HEK293 (cell line): ENCODE measurements around the gene C17orf50.

Experiments used
- ZNF560 ChIP-seq: fragments of 450-650 bp; formaldehyde crosslinking; IDR thresholded peaks from 2 replicates; pipeline ENCODE4 v1.5.1; 2017; ENCODE audit warnings: missing biosample characterization, missing genetic modification characterization, borderline replicate concordance
- ZNF768 ChIP-seq: fragments of 450-650 bp; formaldehyde crosslinking; IDR thresholded peaks from 2 replicates; pipeline ENCODE4 v1.5.1; 2018; ENCODE audit warnings: missing biosample characterization, mild to moderate bottlenecking, missing genetic modification characterization
- TF ChIP-seq, protein P1 (sequence below): fragments of 450-650 bp; formaldehyde crosslinking; IDR thresholded peaks from 2 replicates; pipeline ENCODE4 v1.5.1; 2017; ENCODE audit warnings: missing biosample characterization, missing genetic modification characterization
- TF ChIP-seq, protein P2 (sequence below): fragments of 450-650 bp; formaldehyde crosslinking; IDR thresholded peaks from 2 replicates; pipeline ENCODE4 v1.5.1; 2016; ENCODE audit warnings: missing biosample characterization, missing genetic modification characterization
- TF ChIP-seq, protein P3 (sequence below): fragments of 450-650 bp; formaldehyde crosslinking; IDR thresholded peaks from 2 replicates; pipeline ENCODE4 v1.5.1; 2016; ENCODE audit warnings: missing biosample characterization, missing genetic modification characterization

DNA sequence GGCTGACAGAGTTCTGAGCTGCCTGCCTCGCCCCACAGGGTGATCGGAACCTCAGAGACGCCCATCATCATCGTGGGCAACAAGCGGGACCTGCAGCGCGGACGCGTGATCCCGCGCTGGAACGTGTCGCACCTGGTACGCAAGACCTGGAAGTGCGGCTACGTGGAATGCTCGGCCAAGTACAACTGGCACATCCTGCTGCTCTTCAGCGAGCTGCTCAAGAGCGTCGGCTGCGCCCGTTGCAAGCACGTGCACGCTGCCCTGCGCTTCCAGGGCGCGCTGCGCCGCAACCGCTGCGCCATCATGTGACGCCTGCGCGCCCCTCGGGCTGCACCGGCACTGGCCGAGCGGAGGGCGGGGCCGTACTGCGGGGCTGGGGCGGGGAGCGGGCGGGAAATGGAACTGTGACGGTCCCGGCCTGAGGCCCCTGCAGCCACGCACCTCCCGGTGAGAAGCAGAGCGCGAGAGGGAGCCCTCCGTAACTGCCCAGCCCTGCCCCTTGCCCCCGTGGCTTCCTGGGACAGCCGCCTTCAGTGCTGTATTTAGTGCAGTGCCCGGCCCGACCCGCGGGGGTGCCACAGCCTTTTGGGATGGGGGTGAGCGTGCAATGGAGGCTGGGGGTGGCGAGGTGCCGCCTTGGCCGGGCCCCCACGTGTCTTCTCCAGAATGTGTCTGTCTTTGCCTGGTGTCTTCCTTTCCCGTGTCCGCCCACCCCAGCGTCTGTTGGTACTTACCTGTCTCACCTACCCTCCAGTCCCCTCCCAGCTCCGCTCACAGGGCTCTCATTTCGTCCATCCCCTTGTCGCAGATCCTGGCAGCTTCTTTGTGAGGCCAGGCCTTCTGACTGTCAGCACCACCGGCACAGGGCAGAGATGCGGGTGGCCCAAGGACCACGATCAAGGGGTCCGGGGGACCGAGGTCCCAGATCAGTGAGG, 19.4 kb upstream of the C17orf50 start:
- TF ChIP-seq ZNF560 (tag by site-specific recombination) (no peak), ZNF768 (tag by site-specific recombination) (no peak)
- TF ChIP-seq, protein P1, sequence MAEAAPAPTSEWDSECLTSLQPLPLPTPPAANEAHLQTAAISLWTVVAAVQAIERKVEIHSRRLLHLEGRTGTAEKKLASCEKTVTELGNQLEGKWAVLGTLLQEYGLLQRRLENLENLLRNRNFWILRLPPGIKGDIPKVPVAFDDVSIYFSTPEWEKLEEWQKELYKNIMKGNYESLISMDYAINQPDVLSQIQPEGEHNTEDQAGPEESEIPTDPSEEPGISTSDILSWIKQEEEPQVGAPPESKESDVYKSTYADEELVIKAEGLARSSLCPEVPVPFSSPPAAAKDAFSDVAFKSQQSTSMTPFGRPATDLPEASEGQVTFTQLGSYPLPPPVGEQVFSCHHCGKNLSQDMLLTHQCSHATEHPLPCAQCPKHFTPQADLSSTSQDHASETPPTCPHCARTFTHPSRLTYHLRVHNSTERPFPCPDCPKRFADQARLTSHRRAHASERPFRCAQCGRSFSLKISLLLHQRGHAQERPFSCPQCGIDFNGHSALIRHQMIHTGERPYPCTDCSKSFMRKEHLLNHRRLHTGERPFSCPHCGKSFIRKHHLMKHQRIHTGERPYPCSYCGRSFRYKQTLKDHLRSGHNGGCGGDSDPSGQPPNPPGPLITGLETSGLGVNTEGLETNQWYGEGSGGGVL (tag by site-specific recombination), result no peak
- TF ChIP-seq, protein P2, sequence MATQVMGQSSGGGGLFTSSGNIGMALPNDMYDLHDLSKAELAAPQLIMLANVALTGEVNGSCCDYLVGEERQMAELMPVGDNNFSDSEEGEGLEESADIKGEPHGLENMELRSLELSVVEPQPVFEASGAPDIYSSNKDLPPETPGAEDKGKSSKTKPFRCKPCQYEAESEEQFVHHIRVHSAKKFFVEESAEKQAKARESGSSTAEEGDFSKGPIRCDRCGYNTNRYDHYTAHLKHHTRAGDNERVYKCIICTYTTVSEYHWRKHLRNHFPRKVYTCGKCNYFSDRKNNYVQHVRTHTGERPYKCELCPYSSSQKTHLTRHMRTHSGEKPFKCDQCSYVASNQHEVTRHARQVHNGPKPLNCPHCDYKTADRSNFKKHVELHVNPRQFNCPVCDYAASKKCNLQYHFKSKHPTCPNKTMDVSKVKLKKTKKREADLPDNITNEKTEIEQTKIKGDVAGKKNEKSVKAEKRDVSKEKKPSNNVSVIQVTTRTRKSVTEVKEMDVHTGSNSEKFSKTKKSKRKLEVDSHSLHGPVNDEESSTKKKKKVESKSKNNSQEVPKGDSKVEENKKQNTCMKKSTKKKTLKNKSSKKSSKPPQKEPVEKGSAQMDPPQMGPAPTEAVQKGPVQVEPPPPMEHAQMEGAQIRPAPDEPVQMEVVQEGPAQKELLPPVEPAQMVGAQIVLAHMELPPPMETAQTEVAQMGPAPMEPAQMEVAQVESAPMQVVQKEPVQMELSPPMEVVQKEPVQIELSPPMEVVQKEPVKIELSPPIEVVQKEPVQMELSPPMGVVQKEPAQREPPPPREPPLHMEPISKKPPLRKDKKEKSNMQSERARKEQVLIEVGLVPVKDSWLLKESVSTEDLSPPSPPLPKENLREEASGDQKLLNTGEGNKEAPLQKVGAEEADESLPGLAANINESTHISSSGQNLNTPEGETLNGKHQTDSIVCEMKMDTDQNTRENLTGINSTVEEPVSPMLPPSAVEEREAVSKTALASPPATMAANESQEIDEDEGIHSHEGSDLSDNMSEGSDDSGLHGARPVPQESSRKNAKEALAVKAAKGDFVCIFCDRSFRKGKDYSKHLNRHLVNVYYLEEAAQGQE, result no peak
- TF ChIP-seq, protein P3, sequence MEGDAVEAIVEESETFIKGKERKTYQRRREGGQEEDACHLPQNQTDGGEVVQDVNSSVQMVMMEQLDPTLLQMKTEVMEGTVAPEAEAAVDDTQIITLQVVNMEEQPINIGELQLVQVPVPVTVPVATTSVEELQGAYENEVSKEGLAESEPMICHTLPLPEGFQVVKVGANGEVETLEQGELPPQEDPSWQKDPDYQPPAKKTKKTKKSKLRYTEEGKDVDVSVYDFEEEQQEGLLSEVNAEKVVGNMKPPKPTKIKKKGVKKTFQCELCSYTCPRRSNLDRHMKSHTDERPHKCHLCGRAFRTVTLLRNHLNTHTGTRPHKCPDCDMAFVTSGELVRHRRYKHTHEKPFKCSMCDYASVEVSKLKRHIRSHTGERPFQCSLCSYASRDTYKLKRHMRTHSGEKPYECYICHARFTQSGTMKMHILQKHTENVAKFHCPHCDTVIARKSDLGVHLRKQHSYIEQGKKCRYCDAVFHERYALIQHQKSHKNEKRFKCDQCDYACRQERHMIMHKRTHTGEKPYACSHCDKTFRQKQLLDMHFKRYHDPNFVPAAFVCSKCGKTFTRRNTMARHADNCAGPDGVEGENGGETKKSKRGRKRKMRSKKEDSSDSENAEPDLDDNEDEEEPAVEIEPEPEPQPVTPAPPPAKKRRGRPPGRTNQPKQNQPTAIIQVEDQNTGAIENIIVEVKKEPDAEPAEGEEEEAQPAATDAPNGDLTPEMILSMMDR (tag by site-specific recombination), result no peak
